Smooth muscle cell of the brain vasculature (primary cell): Measurements from ENCODE around the gene SLC35A3.

ENCODE experiments used
- DNase-seq: peaks from one replicate; pipeline ENCODE4 v3.0.0-alpha.2; 2012; ENCODE audit warnings: low read depth, low spot score

The SLC35A3 gene

GRCh38 chr1:100076319-100076718 lies 106.5 kb downstream of the SLC35A3 start:
- no peak for DNase-seq

GRCh38 chr1:100076744-100077143 lies 106.9 kb downstream of the SLC35A3 start:
- no peak for DNase-seq

- DNase-seq: peak; percentile 24
These were observed 107.7 kb downstream of the SLC35A3 start for GRCh38 chr1:100077531-100077930.

- DNase-seq: no peak
These were observed 110.5 kb downstream of the SLC35A3 start for GRCh38 chr1:100080331-100080730.
